ENCODE results near the gene CES4A. TPM values are rescaled to one million over a fixed set of nuclear protein-coding genes. Genes with fewer than 3 reads are reported as not detected.

Gene CES4A
- polyA plus RNA-seq, 4 donors: 6.7 to 9.5 (median 7.8) TPM

GRCh38 chr16:67017421-67017750, 29.0 kb downstream of the CES4A start:
- DNase-seq (ENCODE audit: low read depth in 4 of 4, low spot score in 3 of 4): no peak

GRCh38 chr16:67017810-67018488, 29.6 kb downstream of the CES4A start:
- no peak for DNase-seq (ENCODE audit: low read depth in 4 of 4, low spot score in 3 of 4)

GRCh38 chr16:67019171-67019570, 30.8 kb downstream of the CES4A start:
- no peak for DNase-seq (ENCODE audit: low read depth in 4 of 4, low spot score in 3 of 4)

GRCh38 chr16:67021321-67021720, 32.9 kb downstream of the CES4A start:
- no peak for DNase-seq (ENCODE audit: low read depth in 4 of 4, low spot score in 3 of 4)

- DNase-seq (ENCODE audit: low read depth in 4 of 4, low spot score in 3 of 4): no peak
Measured at GRCh38 chr16:67022531-67023214, 34.3 kb downstream of the CES4A start.

- no peak for DNase-seq (ENCODE audit: low read depth in 4 of 4, low spot score in 3 of 4)
Measured at GRCh38 chr16:67023689-67024088, 35.3 kb downstream of the CES4A start.

GRCh38 chr16:67024384-67025209, 36.2 kb downstream of the CES4A start:
- DNase-seq (ENCODE audit: low read depth in 4 of 4, low spot score in 3 of 4): no peak

- no peak for DNase-seq (ENCODE audit: low read depth in 4 of 4, low spot score in 3 of 4)
Measured at GRCh38 chr16:67025210-67025550, 36.8 kb downstream of the CES4A start.

- no peak for DNase-seq (ENCODE audit: low read depth in 4 of 4, low spot score in 3 of 4)
Measured at GRCh38 chr16:67026570-67026969, 38.2 kb downstream of the CES4A start.

- no peak for DNase-seq (ENCODE audit: low read depth in 4 of 4, low spot score in 3 of 4)
Measured at GRCh38 chr16:67027046-67027445, 38.7 kb downstream of the CES4A start.

GRCh38 chr16:67028167-67028695, 39.8 kb downstream of the CES4A start:
- DNase-seq (ENCODE audit: low read depth in 4 of 4, low spot score in 3 of 4): peak in 1 of 4 donors; percentile 15

GRCh38 chr16:67028696-67029253, 40.4 kb downstream of the CES4A start, which contains the start of gene CBFB:
Gene CBFB, plus strand, starts transcription at chr16:67029149. Its CDS starts 259 bp downstream, at chr16:67029408.
- DNase-seq (ENCODE audit: low read depth in 4 of 4, low spot score in 3 of 4): peak; percentile 75 to 84 (median 81)

GRCh38 chr16:67029254-67030096, 41.1 kb downstream of the CES4A start:
- peak in 1 of 4 donors; percentile 39 for DNase-seq (ENCODE audit: low read depth in 4 of 4, low spot score in 3 of 4)

GRCh38 chr16:67030221-67030962, 42.0 kb downstream of the CES4A start:
- DNase-seq (ENCODE audit: low read depth in 4 of 4, low spot score in 3 of 4): no peak

GRCh38 chr16:67034487-67034886, 46.1 kb downstream of the CES4A start:
- DNase-seq (ENCODE audit: low read depth in 4 of 4, low spot score in 3 of 4): no peak

GRCh38 chr16:67035364-67035763, 47.0 kb downstream of the CES4A start:
- no peak for DNase-seq (ENCODE audit: low read depth in 4 of 4, low spot score in 3 of 4)

- no peak for DNase-seq (ENCODE audit: low read depth in 4 of 4, low spot score in 3 of 4)
Measured at GRCh38 chr16:67036323-67036741, 47.9 kb downstream of the CES4A start.

GRCh38 chr16:67039260-67040020, 51.1 kb downstream of the CES4A start:
- DNase-seq (ENCODE audit: low read depth in 4 of 4, low spot score in 3 of 4): no peak

- no peak for DNase-seq (ENCODE audit: low read depth in 4 of 4, low spot score in 3 of 4)
Measured at GRCh38 chr16:67040166-67040565, 51.8 kb downstream of the CES4A start.

Data from right renal pelvis (tissue), 4 donors.